Caki2 (cell line): ENCODE measurements around the gene MTX1. TPM values are rescaled to one million over a fixed set of nuclear protein-coding genes. Genes with fewer than 3 reads are reported as not detected.
"Not testable (repeated sequence)": the region's sequence is repeated elsewhere in the genome, so short reads cannot be mapped to it uniquely, and the experiment has no call there.

Experiments
- DNase-seq: peaks from one replicate; pipeline ENCODE4 v3.0.0-alpha.2; 2015; ENCODE audit warnings: low read depth
- in situ Hi-C: cut with HindIII; loops from 2 replicates; pipeline ENCODE4 v1.10.0; 2016; ENCODE audit warnings: low sequenced_read_pairs, low pct_unique_long_range_greater_than_20kb, mixed read lengths
- total RNA-seq: library from RNA; depleted of rRNA; stranded (reverse); fragments of >200 nt; shearing (Covaris generic); gene quantifications from 2 replicates; pipeline ENCODE4 v1.2.3, GENCODE V29; 2014; ENCODE audit warnings: low replicate concordance; rRNA removed

The MTX1 gene, protein sequence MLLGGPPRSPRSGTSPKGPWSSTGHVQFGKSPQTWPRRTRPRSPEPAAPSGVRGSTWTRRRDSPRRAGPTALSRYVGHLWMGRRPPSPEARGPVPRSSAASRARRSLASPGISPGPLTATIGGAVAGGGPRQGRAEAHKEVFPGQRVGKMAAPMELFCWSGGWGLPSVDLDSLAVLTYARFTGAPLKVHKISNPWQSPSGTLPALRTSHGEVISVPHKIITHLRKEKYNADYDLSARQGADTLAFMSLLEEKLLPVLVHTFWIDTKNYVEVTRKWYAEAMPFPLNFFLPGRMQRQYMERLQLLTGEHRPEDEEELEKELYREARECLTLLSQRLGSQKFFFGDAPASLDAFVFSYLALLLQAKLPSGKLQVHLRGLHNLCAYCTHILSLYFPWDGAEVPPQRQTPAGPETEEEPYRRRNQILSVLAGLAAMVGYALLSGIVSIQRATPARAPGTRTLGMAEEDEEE
- total RNA-seq = 152 and 172 TPM in 2 replicates

DNA sequence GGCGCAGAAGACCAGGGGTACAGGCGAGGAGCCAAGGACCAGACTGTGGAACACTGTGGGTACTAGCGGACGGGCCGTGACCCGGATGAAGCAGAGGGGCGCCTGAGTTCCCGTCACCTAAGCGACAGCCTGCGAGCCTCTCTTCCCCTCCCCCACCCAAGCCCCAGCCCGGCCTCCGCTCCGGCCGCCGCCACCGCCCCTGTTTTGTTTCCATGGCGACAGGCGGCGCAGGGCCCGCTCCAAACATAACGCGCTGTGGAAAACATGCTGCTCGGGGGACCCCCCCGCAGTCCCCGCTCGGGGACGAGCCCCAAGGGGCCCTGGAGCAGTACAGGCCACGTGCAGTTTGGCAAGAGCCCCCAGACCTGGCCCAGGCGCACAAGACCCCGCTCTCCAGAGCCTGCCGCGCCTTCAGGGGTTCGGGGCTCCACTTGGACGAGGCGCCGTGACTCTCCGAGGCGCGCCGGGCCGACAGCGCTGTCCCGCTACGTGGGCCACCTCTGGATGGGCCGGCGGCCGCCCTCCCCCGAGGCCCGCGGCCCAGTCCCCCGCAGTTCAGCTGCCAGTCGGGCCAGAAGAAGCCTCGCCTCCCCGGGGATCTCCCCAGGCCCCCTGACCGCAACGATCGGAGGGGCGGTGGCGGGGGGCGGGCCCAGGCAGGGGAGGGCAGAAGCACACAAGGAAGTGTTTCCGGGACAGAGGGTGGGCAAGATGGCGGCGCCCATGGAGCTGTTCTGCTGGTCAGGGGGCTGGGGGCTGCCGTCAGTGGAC lies at the start of gene MTX1:
TSS of gene MTX1 (plus strand) at position 155 of the 771 bp plus-strand sequence. CDS start at position 265, 110 bp downstream.
- in situ Hi-C loops = no loop called here
- DNase-seq = peak; percentile 79

GRCh38 chr1:155158991-155159390 lies 49.5 kb upstream of the MTX1 start:
- in situ Hi-C loops = no loop called here
- DNase-seq = no peak

DNA sequence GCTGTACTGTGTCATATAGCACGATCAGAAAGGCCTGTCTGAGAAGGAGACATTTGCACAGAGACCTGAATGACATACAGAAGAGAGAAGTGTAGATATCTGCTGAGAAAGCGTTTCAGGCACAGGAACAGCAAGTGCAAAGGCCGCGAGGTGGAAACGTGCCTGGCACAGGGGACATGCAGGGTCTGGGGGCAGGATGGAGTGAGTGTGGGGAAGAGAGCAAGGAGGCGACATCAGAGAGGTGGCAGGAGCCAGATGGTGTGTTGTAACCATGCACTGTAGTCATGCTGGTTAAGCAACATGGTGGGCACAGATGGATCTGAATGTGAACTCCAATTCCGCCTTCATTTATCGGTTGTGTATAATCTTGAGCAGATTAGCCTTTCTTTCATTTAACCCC lies 48.4 kb upstream of the MTX1 start:
- in situ Hi-C loops = no loop called here
- no peak for DNase-seq

- DNase-seq, in situ Hi-C loops: not testable (repeated sequence)
Measured at GRCh38 chr1:155162631-155163030, 45.9 kb upstream of the MTX1 start.

GRCh38 chr1:155163785-155164184 lies 44.7 kb upstream of the MTX1 start:
- in situ Hi-C loops, DNase-seq: not testable (repeated sequence)

DNA sequence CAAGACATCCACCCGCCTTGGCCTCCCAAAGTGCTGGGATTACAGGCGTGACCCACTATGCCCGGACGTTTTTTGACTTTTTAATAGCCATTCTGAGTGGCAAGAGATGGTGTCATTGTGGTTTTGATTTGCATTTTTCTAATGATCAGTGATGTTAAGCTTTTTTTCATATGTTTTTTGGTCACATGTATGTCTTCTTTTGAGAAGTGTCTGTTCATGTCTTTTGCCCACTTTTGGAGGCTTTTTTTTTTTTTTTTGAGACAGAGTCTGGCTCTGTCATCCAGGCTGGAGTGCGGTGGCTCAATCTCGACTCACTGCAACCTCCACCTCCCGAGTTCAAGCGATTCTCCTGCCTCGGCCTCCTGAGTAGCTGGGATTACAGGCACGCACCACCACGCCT lies 43.9 kb upstream of the MTX1 start:
- DNase-seq, in situ Hi-C loops: not testable (repeated sequence)

DNA sequence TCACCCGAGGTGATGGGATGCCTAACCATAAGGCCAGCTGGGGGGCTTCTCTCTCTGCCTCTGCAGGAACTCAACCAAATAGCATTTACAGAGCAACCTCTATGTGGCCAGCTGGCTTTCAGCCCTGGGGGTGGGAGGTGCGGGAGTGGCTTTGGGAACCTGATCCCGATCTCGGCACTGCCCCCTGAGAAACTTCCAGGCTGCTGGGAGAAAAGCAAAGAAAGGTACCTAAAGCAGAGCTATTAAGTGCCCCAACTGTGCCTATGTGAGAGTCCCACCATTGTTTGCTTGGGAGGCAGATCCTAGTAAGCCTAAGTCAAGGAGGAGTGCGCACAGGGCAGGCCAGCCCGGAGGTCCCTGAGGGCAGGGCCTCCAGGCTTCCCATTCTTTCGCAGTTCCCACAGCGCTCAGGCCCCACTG lies 42.4 kb upstream of the MTX1 start:
- DNase-seq = no peak
- in situ Hi-C loops = no loop called here

DNA sequence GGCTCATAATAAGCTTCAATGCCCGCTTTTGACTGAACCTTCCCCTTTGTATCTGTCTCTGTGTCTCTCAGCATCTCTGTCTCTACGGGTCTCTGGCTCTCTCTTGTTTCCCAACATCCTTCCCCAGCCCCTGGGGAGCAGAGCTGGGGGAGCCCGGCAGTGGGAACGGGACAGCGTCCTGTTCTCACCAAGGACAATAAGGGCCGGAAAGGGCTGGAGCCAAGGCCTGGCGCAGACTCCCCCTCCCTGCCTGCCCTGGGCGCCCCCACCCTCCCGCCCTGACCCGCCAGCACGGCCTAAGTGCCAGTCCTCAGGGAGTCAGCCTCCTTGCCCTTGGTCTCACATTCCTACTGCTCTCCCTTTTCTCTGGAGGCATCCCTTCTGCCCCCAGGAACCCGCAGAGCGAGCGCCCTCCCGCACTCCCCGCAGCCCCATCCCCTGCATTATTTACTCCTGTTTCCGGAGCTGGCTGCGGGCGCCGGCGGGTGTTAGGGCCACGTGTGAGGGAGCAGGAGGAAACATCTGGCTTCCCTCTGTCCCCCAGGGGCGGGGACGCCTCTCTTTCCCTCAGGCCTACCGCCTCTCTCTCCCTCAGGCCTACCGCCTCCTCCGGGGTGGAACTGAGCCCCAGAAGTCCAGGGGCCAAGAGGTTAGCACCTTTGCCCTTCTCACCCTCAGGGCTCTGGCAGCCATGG lies 41.9 kb upstream of the MTX1 start:
- in situ Hi-C loops = no loop called here
- DNase-seq = no peak

- peak; percentile 69 for DNase-seq
- in situ Hi-C loops = no loop called here
Measured at GRCh38 chr1:155167166-155168104, 41.1 kb upstream of the MTX1 start.

GRCh38 chr1:155168105-155168445 lies 40.4 kb upstream of the MTX1 start:
- DNase-seq, in situ Hi-C loops: not testable (repeated sequence)

DNA sequence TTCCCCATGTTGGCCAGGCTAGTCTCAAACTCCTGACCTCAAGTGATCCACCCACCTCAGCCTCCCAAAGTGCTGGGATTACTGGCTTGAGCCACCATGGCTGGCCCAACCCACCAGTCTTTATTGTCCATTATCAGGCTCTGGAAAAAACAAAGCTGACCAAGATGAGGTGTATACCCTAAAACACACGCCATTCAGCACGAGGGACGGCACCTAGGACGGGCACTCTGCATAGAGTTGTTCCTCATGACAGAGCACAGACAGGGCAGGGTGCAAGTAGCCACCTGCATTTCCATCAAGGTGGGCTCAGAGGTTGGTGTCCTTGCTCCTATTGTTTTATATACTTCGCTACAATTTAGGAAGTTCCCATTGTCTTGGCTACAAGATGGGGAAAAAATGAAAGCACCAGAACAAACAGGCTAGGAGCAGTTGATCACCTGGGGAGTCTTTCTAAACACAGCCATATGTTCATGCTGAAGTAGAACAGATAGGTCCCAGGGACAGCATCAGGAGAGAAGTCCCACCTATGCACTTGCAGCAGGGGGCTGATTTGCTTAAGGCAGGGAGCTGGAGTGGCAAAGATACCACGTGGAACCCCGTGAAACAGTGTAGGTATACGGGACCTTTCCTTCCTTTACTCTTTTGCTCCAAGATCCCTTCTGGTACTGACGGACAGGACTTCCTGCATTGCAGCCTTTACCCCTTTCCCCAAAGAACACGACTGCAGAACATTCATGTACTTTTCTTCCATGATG lies 39.9 kb upstream of the MTX1 start:
- DNase-seq = no peak
- in situ Hi-C loops = no loop called here

DNA sequence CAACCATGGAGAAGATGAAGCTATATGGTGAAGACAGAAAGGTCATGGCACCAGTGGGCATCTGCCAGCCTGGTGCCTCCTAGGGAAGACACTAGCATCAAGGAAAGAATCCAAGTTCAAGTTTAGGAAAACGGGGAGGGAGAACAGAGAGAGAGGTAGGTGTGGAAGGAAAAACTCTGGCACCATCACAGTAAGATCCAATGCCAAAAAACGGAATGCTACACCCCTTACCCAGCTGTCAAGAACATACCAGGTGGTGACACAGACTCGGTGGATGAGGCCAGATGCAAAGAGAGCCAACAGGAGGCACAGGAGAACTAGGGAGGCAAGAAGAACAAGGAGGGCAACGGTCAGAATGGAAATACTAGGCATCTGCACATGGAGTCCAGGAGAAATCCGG lies 39.0 kb upstream of the MTX1 start:
- in situ Hi-C loops = no loop called here
- no peak for DNase-seq

GRCh38 chr1:155170101-155170785 lies 38.3 kb upstream of the MTX1 start:
- DNase-seq = no peak
- in situ Hi-C loops = no loop called here

GRCh38 chr1:155170806-155171205 lies 37.7 kb upstream of the MTX1 start:
- in situ Hi-C loops = no loop called here
- no peak for DNase-seq

DNA sequence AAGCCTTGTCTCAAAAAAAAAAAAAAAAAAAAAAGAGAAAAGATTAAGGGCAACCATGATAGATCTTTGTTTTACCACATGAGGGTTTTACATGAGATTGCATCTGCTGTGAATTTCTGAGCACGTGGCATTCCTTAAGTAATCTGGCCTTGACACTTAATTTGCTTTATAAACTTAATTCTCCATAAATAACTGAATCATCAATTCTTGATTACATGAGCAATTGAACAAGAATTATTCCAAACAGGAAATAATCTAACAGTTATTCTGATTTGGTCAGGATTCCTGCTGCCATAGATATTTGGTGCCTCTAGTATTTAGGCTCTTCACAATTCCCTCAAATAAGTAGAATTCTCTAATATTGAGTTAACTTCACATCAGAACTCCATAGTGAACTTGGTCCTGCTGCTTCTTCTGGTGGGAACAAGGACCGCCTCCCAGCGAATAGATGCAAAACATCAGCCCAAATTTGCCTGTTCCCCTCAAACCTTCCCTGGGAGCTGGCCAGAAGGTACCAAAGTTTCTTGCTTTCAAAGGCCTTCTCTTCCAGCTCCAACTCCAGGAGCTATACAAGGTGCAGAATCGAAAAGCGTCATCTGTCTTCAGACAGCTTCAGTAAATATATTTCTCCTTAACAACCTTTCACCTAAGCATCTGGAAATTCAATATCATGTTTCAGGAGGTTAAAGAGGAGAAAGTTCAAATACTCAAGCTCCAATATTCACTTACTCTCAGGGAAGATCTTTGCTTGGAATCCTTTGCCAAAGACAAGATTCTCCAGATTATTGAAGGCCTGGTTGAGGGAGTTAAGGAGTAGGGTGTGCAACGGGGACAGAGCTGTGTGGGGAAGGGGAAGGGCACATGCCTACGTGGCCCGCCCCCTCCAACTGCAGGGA lies 36.4 kb upstream of the MTX1 start:
- in situ Hi-C loops = no loop called here
- DNase-seq = no peak
